Gastrocnemius medialis (tissue), 4 donors: ENCODE measurements around the gene PDSS2.

ENCODE experiments used
- CTCF ChIP-seq, 5 experiments: fragments of 450-650 bp in 3 of 5; fragments of 200-600 bp in 2 of 5; sonication (generic) in 2 of 5; IDR thresholded peaks in 4 of 5; conservative IDR thresholded peaks in 1 of 5; 1 replicate in 4 of 5; 2 replicates in 1 of 5; pipeline ENCODE4 v1.5.1; 2016 to 2019; ENCODE audit warnings: antibody characterized with exemption in 5 of 5, mild to moderate bottlenecking in 3 of 5, moderate library complexity in 3 of 5
- POLR2A ChIP-seq, 2 donors: fragments of 450-650 bp; IDR thresholded peaks; one replicate each; pipeline ENCODE4 v1.6.1; 2017; ENCODE audit warnings: antibody characterized with exemption in 2 of 2, mild to moderate bottlenecking in 2 of 2, moderate library complexity in 2 of 2

GRCh38 chr6:107368471-107368870 lies 90.9 kb downstream of the PDSS2 start:
- TF ChIP-seq CTCF (IDR thresholded peaks at IDR 0.05 in 4 of 5, conservative IDR thresholded peaks at IDR 0.05 in 1 of 5) = no peak
- TF ChIP-seq POLR2A (IDR thresholded peaks at IDR 0.05) = no peak
